CD4-positive, alpha-beta T cell treated with Interleukin-17A for 4 hours (primary cell): ENCODE data around the gene PLXNC1.

Source experiments
- DNase-seq: peaks from one replicate; pipeline ENCODE4 v3.0.0-alpha.2; 2020; ENCODE audit warnings: mixed read lengths

The PLXNC1 gene

GRCh38 chr12:94135896-94136295, 12.5 kb upstream of the PLXNC1 start:
- DNase-seq, result no peak

DNA sequence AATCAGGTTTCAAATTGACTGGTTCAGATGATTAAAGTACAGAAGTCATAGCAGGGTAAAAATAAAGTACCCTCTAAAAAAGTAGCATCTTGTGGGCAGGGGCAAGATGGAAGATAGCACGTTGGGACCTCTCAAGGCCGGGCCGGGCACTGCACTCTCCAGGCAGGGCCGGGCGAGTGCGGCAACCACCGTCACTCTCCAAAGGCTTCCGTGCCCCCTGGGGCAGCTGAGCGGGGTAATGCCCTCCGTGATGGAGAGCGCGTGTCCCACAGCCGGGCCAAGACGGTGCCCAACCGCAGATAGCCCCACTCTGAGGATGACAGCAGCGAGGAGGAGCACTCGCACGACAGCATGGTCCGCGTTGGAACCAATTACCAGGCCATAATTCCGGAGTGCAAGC, 8.6 kb upstream of the PLXNC1 start:
- no peak for DNase-seq

DNA sequence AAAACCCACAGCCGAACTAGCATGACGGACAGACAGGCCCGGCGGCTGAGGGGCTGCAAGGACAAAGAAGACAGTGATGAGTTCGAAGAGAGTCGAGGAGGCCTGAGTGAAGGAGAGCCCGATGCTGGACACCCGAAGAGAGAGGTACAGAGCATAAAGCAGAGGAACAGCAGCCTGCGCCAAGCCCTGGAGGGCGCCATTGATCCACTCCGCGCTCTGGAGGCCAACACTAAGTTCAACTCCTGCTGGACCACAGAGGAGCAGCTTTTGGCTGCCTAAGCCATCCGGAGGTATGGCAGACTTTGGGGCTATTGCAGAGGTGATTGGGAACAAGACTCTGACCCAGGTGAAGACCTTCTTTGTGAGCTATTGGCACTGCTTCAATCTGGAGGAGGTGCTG, 7.8 kb upstream of the PLXNC1 start:
- DNase-seq, result peak; percentile 66

- DNase-seq, result no peak
Measured at GRCh38 chr12:94141004-94141764, 7.2 kb upstream of the PLXNC1 start.

- DNase-seq, result no peak
Measured at GRCh38 chr12:94141892-94142291, 6.5 kb upstream of the PLXNC1 start.

DNA sequence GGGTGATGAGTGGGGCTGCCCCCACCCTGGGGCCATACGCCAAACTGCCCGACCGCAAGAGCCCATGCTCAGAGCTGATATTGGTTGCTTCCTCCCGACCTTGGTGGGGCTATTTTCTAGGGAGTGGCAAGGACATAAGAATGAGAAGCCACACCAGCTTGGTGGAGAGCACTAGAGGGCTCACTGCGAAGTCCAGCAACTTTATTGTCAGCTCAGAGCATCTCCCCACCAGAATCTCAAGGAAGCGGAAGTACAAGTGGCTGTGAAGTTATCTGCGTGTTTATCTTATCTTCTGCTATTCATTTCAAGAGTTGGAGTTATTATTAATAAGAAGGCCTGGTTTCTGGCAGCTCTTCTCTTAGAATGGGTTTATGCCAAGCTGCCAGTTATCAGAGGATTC, 4.9 kb upstream of the PLXNC1 start:
- no peak for DNase-seq

- no peak for DNase-seq
Measured at GRCh38 chr12:94143951-94144350, 4.4 kb upstream of the PLXNC1 start.

DNA sequence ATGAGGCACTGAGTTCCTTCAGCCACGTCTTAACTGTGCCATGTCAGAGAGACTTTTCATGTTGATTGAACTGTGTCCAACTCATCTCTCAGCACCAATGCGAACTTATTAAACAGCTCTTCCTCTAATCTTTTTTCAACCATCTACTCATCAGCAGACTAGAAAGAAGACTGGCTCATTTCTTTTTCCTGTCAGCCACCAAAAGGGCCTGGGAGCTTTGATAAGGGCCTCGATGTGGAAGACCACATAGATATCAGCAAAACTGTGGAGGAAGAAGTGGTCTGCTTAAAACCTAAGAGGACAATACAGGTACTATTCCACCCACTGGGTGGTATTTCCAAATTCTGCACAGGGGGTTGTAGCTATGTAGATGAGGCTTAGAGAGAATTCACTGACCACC, 3.6 kb upstream of the PLXNC1 start:
- DNase-seq, result no peak

- DNase-seq, result no peak
Measured at GRCh38 chr12:94145191-94145983, 3.0 kb upstream of the PLXNC1 start.

DNA sequence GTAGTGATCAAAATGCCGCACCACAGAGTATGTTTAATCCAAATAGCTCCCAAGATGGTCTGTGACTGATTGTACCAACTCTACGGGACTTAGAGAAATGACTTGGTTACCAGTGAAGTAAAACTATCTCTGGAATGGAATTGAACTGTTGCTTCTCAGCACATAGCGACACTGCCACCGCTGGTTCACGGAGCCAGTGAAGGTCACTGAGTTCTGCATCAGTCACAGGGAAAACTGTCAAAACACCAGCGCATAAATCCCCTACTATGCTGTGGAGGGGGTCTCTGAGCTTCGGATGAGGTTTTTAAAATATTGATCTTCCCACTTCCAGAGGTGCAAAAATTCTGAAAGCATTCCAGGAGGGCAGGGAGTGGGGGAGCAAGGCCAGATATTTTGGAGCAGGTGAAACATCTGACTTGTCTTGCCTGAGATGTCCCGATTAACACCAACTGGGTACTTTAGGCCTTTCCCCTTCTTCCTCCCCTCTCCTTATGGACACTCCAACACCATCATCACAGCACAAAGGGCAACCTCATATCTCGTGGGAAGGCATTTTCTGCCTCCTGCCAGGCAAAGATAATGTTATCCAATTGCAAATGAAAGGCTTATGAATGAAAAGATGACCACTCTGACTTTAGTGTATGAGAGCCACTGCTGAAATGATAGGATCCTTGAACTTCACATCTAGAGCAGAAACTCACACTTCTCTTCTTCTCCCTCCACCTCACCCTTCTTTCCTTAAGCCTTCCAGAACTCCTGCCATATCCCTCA, 2.0 kb upstream of the PLXNC1 start:
- DNase-seq, result no peak

DNA sequence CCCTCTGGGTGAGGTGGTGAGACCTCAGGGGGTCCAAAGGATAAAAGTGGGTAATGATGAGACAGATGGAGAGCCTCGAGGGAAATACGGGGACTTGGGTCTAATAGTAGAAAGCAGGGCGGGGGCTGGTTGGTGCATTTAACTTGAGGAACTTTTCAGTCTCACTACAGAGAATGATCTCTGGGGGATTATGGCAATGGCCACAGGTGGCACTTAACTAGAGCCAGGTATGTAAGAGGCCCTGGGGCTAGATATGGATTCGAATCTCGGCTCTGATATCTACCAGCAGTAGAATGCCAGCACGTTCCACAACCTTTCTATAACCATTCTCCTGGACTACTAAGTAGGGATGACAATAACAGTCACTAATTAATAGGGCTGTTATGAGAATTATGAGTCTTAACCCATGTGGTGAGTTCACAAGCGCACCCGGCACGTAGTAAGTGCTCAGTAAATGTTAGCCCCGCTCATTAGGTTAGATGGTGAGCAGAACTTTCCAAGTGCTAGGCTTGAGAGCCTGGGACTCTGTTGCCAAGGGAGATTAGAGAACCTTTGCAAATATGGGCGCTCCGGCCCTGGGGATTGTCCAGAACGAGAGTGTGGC, 888 bp upstream of the PLXNC1 start:
- no peak for DNase-seq

DNA sequence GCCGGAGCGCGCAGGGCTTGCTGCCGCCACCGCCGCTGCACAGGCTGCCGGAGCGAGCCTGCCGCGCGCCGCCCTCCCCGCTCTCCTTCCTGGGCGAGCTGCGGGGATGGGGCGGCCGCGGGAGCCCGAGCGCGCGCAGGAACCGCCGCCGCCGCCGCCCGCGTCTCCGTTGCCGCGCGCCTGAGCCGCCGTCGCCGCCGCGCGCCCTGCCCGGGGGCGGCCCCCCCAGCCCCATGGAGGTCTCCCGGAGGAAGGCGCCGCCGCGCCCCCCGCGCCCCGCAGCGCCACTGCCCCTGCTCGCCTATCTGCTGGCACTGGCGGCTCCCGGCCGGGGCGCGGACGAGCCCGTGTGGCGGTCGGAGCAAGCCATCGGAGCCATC, 352 bp downstream of the PLXNC1 start:
- DNase-seq, result no peak

DNA sequence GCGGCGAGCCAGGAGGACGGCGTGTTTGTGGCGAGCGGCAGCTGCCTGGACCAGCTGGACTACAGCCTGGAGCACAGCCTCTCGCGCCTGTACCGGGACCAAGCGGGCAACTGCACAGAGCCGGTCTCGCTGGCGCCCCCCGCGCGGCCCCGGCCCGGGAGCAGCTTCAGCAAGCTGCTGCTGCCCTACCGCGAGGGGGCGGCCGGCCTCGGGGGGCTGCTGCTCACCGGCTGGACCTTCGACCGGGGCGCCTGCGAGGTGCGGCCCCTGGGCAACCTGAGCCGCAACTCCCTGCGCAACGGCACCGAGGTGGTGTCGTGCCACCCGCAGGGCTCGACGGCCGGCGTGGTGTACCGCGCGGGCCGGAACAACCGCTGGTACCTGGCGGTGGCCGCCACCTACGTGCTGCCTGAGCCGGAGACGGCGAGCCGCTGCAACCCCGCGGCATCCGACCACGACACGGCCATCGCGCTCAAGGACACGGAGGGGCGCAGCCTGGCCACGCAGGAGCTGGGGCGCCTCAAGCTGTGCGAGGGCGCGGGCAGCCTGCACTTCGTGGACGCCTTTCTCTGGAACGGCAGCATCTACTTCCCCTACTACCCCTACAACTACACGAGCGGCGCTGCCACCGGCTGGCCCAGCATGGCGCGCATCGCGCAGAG, 873 bp downstream of the PLXNC1 start:
- DNase-seq, result peak; percentile 56

- peak; percentile 31 for DNase-seq
Measured at GRCh38 chr12:94149781-94150239, 1.4 kb downstream of the PLXNC1 start.

DNA sequence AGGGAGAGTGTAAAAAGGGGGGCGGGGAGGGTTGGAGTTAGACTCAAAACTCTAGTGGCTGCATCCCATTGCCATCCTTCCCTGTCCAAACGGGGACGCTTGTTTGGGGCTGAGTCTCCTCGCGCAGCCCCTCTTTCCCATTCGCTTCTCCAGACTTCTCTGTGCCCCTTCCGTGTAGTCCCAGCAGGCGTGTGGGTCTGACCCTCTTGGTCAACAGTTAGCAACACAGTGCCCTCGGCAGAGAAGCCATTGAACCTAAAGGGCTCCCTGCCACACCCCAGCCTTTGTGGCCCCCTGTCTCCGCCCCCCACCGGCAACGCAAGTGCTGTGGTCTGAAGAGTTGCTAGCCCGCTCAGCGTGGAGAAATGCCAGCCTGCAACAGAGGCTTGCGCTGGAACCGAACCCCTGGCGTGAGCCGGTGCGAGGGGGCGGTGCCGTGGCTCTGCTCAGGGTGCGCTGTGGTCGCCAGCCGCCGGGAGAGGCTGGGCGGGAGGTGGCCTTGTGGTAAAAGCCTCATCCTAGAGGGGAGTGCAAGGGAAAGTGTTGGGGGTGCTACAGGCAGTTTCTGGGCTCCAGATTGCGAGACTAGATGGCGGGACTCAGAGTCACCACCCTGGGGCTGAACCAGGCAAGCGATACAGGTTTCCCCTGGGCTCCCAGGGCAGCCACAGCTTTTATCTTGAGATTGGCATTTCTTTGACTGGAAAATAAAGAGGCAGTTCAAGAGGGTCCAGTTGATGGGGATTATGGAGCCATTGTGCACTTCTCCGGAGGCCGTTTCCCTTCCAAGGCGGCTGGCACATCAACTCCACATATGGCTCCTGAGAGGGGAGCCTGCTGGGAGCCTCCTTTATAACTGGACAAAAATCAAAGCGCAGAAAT, 2.1 kb downstream of the PLXNC1 start:
- peak; percentile 50 for DNase-seq

DNA sequence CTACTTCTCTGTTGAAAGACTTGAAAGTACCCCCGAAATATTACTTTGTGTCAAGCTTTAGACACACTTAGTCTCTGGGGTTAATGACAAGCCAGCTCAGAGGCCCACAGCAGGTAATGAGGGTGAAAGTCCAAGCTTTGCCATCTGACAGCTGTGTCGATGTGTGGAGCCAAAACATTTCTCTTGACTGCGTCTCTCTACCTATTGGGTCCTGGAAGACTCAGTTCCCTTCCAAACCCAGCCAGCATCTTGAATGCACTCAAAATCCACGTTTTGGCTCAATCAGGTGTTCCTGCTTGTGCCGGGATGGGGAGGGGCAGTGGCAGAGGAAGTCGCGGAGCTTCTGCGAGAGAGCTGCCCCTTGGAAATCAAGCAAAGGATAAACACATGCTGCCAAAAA, 3.2 kb downstream of the PLXNC1 start:
- DNase-seq, result no peak

GRCh38 chr12:94152292-94153078, 4.1 kb downstream of the PLXNC1 start:
- DNase-seq, result no peak

- no peak for DNase-seq
Measured at GRCh38 chr12:94157181-94157580, 8.8 kb downstream of the PLXNC1 start.

- DNase-seq, result no peak
Measured at GRCh38 chr12:94157981-94158411, 9.6 kb downstream of the PLXNC1 start.

DNA sequence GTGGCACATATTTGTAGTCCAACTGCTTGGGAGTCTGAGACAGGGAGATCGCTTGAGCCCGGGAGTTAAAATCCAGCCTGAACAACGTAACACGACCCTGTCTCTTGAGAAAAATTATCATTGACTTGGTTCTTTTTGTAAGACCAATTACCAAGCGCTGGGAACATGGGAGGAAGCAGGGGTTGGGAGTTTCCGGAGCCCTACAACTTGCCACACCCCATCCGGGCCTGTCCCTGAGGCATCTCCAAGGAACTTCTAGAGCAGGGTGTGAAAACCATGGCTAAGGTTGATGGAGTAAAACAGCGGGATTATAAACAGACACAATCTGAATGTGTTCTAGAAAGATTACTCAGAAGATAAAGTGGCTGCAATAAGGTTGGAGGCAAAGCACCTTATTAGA, 10.3 kb downstream of the PLXNC1 start:
- no peak for DNase-seq

- DNase-seq, result no peak
Measured at GRCh38 chr12:94162108-94162507, 13.7 kb downstream of the PLXNC1 start.
